ENCODE data around the gene RNU6-7.

DNA sequence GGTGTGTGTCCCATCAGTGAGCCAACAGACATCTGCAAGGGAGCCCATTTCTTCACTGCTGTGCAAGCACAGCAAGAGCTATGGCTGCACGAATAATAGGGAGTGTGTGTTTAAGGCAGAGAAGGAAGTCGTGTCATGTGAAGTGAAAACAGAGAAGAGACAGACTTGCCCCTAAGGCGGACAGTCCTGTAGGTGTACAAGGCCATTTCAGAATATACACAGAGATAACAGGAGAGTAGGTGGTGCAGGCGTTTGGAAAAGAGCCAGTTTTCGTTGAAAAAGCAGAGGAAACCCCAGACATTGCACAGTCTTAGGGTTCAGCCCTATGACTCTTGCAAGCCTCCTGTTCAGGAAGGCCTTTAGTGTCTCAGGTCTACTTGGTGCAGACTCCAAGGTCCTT lies 47.5 kb downstream of the RNU6-7 start:
- TF ChIP-seq, protein P1, sequence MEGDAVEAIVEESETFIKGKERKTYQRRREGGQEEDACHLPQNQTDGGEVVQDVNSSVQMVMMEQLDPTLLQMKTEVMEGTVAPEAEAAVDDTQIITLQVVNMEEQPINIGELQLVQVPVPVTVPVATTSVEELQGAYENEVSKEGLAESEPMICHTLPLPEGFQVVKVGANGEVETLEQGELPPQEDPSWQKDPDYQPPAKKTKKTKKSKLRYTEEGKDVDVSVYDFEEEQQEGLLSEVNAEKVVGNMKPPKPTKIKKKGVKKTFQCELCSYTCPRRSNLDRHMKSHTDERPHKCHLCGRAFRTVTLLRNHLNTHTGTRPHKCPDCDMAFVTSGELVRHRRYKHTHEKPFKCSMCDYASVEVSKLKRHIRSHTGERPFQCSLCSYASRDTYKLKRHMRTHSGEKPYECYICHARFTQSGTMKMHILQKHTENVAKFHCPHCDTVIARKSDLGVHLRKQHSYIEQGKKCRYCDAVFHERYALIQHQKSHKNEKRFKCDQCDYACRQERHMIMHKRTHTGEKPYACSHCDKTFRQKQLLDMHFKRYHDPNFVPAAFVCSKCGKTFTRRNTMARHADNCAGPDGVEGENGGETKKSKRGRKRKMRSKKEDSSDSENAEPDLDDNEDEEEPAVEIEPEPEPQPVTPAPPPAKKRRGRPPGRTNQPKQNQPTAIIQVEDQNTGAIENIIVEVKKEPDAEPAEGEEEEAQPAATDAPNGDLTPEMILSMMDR (IDR thresholded peaks at IDR 0.05): no peak
- no peak for TF ChIP-seq POLR2A (IDR thresholded peaks at IDR 0.05)
